MM.1S (cell line): Measurements from ENCODE around the gene ID3.

Experiments used
- DNase-seq: peaks from one replicate; pipeline ENCODE4 v3.0.0-alpha.2; 2015
- H2AFZ ChIP-seq: fragments of 300-600 bp; sonication (generic); 2 replicates; pipeline ENCODE4 v1.6.0; 2016; ENCODE audit warnings: antibody characterized with exemption, low read length
- H3F3A ChIP-seq: fragments of 300-600 bp; sonication (generic); 2 replicates; pipeline ENCODE4 v1.6.1; 2016; ENCODE audit warnings: mild to moderate bottlenecking, antibody characterized with exemption, low read length, moderate library complexity, mixed read lengths; ENCODE audit not compliant: insufficient read depth
- H3K27ac ChIP-seq: fragments of 300-600 bp; sonication (generic); 2 replicates; pipeline ENCODE4 v1.5.1; 2016; ENCODE audit warnings: mild to moderate bottlenecking, low read length
- H3K27me3 ChIP-seq: fragments of 300-600 bp; sonication (generic); replicated peaks from 2 replicates; pipeline ENCODE4 v1.6.0; 2016; ENCODE audit warnings: low read length; ENCODE audit not compliant: insufficient read depth
- H3K36me3 ChIP-seq: fragments of 300-600 bp; sonication (generic); replicated peaks from 2 replicates; pipeline ENCODE4 v1.6.1; 2016; ENCODE audit warnings: mild to moderate bottlenecking, low read length, mixed read lengths; ENCODE audit not compliant: insufficient read depth
- H3K4me1 ChIP-seq: fragments of 300-600 bp; sonication (generic); 2 replicates; pipeline ENCODE4 v1.6.1; 2016; ENCODE audit warnings: low read length, mixed read lengths
- H3K4me2 ChIP-seq: fragments of 300-600 bp; sonication (generic); 2 replicates; pipeline ENCODE4 v1.6.0; 2016; ENCODE audit warnings: low read depth, low read length
- H3K4me3 ChIP-seq: fragments of 300-600 bp; sonication (generic); 2 replicates; pipeline ENCODE4 v1.5.1; 2016; ENCODE audit warnings: low read length, mixed read lengths
- H3K79me2 ChIP-seq: fragments of 300-600 bp; sonication (generic); 2 replicates; pipeline ENCODE4 v1.6.1; 2016; ENCODE audit warnings: mixed run types, low read length, mixed read lengths
- H3K9ac ChIP-seq: fragments of 300-600 bp; sonication (generic); 2 replicates; pipeline ENCODE4 v1.6.1; 2016; ENCODE audit warnings: low read length, mixed read lengths
- H3K9me2 ChIP-seq: fragments of 300-600 bp; sonication (generic); replicated peaks from 2 replicates; pipeline ENCODE4 v1.6.1; 2016; ENCODE audit warnings: mild to moderate bottlenecking, low read length, mixed read lengths; ENCODE audit not compliant: insufficient read depth
- H3K9me3 ChIP-seq: fragments of 300-600 bp; sonication (generic); replicated peaks from 2 replicates; pipeline ENCODE4 v1.6.1; 2016; ENCODE audit warnings: mild to moderate bottlenecking, low read length, mixed read lengths; ENCODE audit not compliant: insufficient read depth
- H4K20me1 ChIP-seq: fragments of 300-600 bp; sonication (generic); 2 replicates; pipeline ENCODE4 v1.6.1; 2016; ENCODE audit warnings: mild to moderate bottlenecking, low read length, moderate library complexity, mixed read lengths; ENCODE audit not compliant: insufficient read depth
- CTCF ChIP-seq: fragments of 300-600 bp; sonication (generic); IDR thresholded peaks from 2 replicates; pipeline ENCODE4 v1.5.1; 2016; ENCODE audit warnings: antibody characterized with exemption, low read length, mixed read lengths
- EZH2 ChIP-seq: fragments of 300-600 bp; sonication (generic); optimal IDR thresholded peaks from 2 replicates; pipeline ENCODE3; 2017; ENCODE audit warnings: low read depth, mild to moderate bottlenecking, antibody characterized with exemption, low read length, mixed read lengths
- EZH2phosphoT487 ChIP-seq: fragments of 300-600 bp; sonication (generic); IDR thresholded peaks from 2 replicates; pipeline ENCODE4 v1.6.1; 2018; ENCODE audit warnings: antibody characterized with exemption, low read length

The ID3 gene

GRCh38 chr1:23593042-23593521 lies 33.8 kb upstream of the ID3 start:
- no peaks in the 10 kb centered on the region for H3K27me3 ChIP-seq
- no peak for DNase-seq
- H3K9me2 ChIP-seq: no peaks in the 10 kb centered on the region
- H3K79me2 ChIP-seq: no peaks in the 10 kb centered on the region
- H3K4me1 ChIP-seq: peaks cover 29% of the 10 kb centered on the region
- peak overlapping the region; percentile 3; the same call in 1 of the 2 replicates for H3K27ac ChIP-seq
- TF ChIP-seq EZH2: no peak
- TF ChIP-seq CTCF: no peak
- no peak for TF ChIP-seq EZH2phosphoT487
- H3K4me3 ChIP-seq: no peak overlapping the region
- H3K9me3 ChIP-seq: no peaks in the 10 kb centered on the region
- H3K4me2 ChIP-seq: peak overlapping the region; percentile 37; the same call in 1 of the 2 replicates
- no peak overlapping the region for H3K9ac ChIP-seq
- H2AFZ ChIP-seq: 0 out of 2 replicates have a peak overlapping the region, but pooled peaks have one; percentile 26
- H4K20me1 ChIP-seq: no peaks in the 10 kb centered on the region
- no peaks in the 10 kb centered on the region for H3K36me3 ChIP-seq
- 0 out of 2 replicates have a peak, but pooled peaks cover 3% of the 10 kb centered on the region for H3F3A ChIP-seq

- H3K9me3 ChIP-seq: no peaks in the 10 kb centered on the region
- H3K36me3 ChIP-seq: no peaks in the 10 kb centered on the region
- H3F3A ChIP-seq: 0 out of 2 replicates have a peak, but pooled peaks cover 3% of the 10 kb centered on the region
- H4K20me1 ChIP-seq: no peaks in the 10 kb centered on the region
- no peaks in the 10 kb centered on the region for H3K27me3 ChIP-seq
- no peak overlapping the region for H3K9ac ChIP-seq
- H3K79me2 ChIP-seq: no peaks in the 10 kb centered on the region
- no peak overlapping the region for H2AFZ ChIP-seq
- no peak overlapping the region for H3K27ac ChIP-seq
- no peak for TF ChIP-seq CTCF
- no peak for TF ChIP-seq EZH2phosphoT487
- TF ChIP-seq EZH2: no peak
- peaks cover 29% of the 10 kb centered on the region for H3K4me1 ChIP-seq
- H3K4me2 ChIP-seq: no peak overlapping the region
- no peak overlapping the region for H3K4me3 ChIP-seq
- no peaks in the 10 kb centered on the region for H3K9me2 ChIP-seq
- DNase-seq: no peak
Measured at GRCh38 chr1:23592209-23592892, 33.0 kb upstream of the ID3 start.

- Histone ChIP-seq H3K9me3 (no peaks in the 10 kb centered on the region), H3F3A (0 out of 2 replicates have a peak, but pooled peaks cover 3% of the 10 kb centered on the region), H4K20me1 (no peaks in the 10 kb centered on the region), H3K4me3 (no peak overlapping the region), H3K27me3 (no peaks in the 10 kb centered on the region), H3K4me1 (peaks cover 29% of the 10 kb centered on the region), H3K9me2 (no peaks in the 10 kb centered on the region), H3K4me2 (no peak overlapping the region), H2AFZ (no peak overlapping the region), H3K79me2 (no peaks in the 10 kb centered on the region), H3K27ac (no peak overlapping the region), H3K9ac (no peak overlapping the region), H3K36me3 (no peaks in the 10 kb centered on the region)
- TF ChIP-seq CTCF: no peak
- no peak for TF ChIP-seq EZH2phosphoT487
- no peak for DNase-seq
Measured at GRCh38 chr1:23591460-23592208, 32.3 kb upstream of the ID3 start.
